IMR-90 (cell line): Measurements from ENCODE around the gene SRPK3. TPM values are rescaled to one million over a fixed set of nuclear protein-coding genes. Genes with fewer than 3 reads are reported as not detected.

Experiments
- ATAC-seq: fragments of 200-7000 bp; cut with Tn5 transposase; 2 replicates; pipeline ENCODE4 v1.9.1; 2020; ENCODE audit warnings: low read depth, mild to moderate bottlenecking, moderate library complexity
- BruUV-seq: library from RNA; stranded (reverse); fragments of 400-500 nt; replicated peaks from 2 replicates; lab custom pipeline; 2021; lab: Mats Ljungman, UMichigan
- CTCF ChIA-PET: fragments of 300-600 bp; formaldehyde crosslinking; extraction: SDS; loops from one replicate; lab custom pipeline; 2021; ENCODE audit warnings: antibody characterized with exemption; lab: Yijun Ruan, JAX
- POLR2A ChIA-PET: fragments of 300-600 bp; sonication (Branson Sonifier 250); formaldehyde crosslinking; loops from one replicate; lab custom pipeline; 2022; ENCODE audit warnings: antibody characterized with exemption; ENCODE audit not compliant: unreplicated experiment; lab: Charles Lee
- DNase-seq: peaks from one replicate; pipeline ENCODE4 v3.0.0; 2013
- H2AFZ ChIP-seq: replicated peaks from 2 replicates; pipeline ENCODE3; 2013; ENCODE audit warnings: low read length, mild to moderate bottlenecking; ENCODE audit not compliant: poor library complexity
- H2AK5ac ChIP-seq: 2 replicates; pipeline ENCODE4 v1.6.1; 2013; ENCODE audit warnings: low read depth, low read length, inconsistent platforms
- H2AK9ac ChIP-seq: replicated peaks from 2 replicates; pipeline ENCODE3; 2013; ENCODE audit warnings: mild to moderate bottlenecking, low read depth, low read length, moderate library complexity; ENCODE audit not compliant: poor library complexity
- H2BK120ac ChIP-seq: 2 replicates; pipeline ENCODE4 v1.6.1; 2013; ENCODE audit warnings: low read depth, low read length, inconsistent platforms
- H2BK15ac ChIP-seq: 3 replicates; pipeline ENCODE4 v1.6.1; 2013; ENCODE audit warnings: low read depth, low read length, inconsistent platforms
- H2BK20ac ChIP-seq: 2 replicates; pipeline ENCODE4 v1.6.1; 2013; ENCODE audit warnings: low read depth, mild to moderate bottlenecking, inconsistent platforms, low read length, moderate library complexity
- H2BK5ac ChIP-seq: 2 replicates; pipeline ENCODE4 v1.6.1; 2013; ENCODE audit warnings: mild to moderate bottlenecking, low read depth, low read length, inconsistent platforms; ENCODE audit not compliant: poor library complexity, severe bottlenecking
- H3K14ac ChIP-seq: replicated peaks from 2 replicates; pipeline ENCODE4 v1.6.1; 2013; ENCODE audit warnings: low read depth, low read length, inconsistent platforms
- H3K18ac ChIP-seq: 2 replicates; pipeline ENCODE4 v1.6.1; 2013; ENCODE audit warnings: low read depth, low read length, control low read depth
- H3K23ac ChIP-seq: 2 replicates; pipeline ENCODE4 v1.6.1; 2013; ENCODE audit warnings: low read depth, low read length, inconsistent platforms
- H3K27ac ChIP-seq: 2 replicates; pipeline ENCODE4 v1.5.1; 2013; ENCODE audit warnings: mild to moderate bottlenecking, control low read depth, low read length; ENCODE audit not compliant: insufficient read depth
- H3K27me3 ChIP-seq: 2 replicates; pipeline ENCODE4 v1.6.1; 2013; ENCODE audit warnings: low read length; ENCODE audit not compliant: control insufficient read depth, insufficient read depth
- H3K36me3 ChIP-seq: 2 replicates; pipeline ENCODE4 v1.6.1; 2013; ENCODE audit warnings: low read length, mixed read lengths; ENCODE audit not compliant: control insufficient read depth, insufficient read depth
- H3K4ac ChIP-seq: 2 replicates; pipeline ENCODE4 v1.6.1; 2013; ENCODE audit warnings: low read depth, low read length, inconsistent platforms
- H3K4me1 ChIP-seq: 2 replicates; pipeline ENCODE4 v1.6.1; 2013; ENCODE audit warnings: low read length, mixed read lengths; ENCODE audit not compliant: control insufficient read depth, insufficient read depth
- H3K4me2 ChIP-seq: 2 replicates; pipeline ENCODE4 v1.6.1; 2013; ENCODE audit warnings: low read depth, mild to moderate bottlenecking, control low read depth, low read length, moderate library complexity
- H3K4me3 ChIP-seq: 2 replicates; pipeline ENCODE4 v1.5.1; 2013; ENCODE audit warnings: low read depth, mild to moderate bottlenecking, control low read depth, low read length, moderate library complexity; ENCODE audit not compliant: insufficient read depth
- H3K56ac ChIP-seq: 2 replicates; pipeline ENCODE4 v1.6.1; 2013; ENCODE audit warnings: low read length, inconsistent platforms; ENCODE audit not compliant: insufficient read depth; ENCODE audit errors: extremely low read depth
- H3K79me1 ChIP-seq, 2 experiments: 2 replicates each; pipeline ENCODE4 v1.6.1; 2013; ENCODE audit warnings: low read length in 2 of 2, inconsistent platforms in 1 of 2, low read depth in 1 of 2
- H3K9ac ChIP-seq: 2 replicates; pipeline ENCODE4 v1.6.1; 2013; ENCODE audit warnings: low read depth, low read length, control low read depth
- H3K9me1 ChIP-seq: 2 replicates; pipeline ENCODE4 v1.6.1; 2013; ENCODE audit warnings: low read length, inconsistent platforms; ENCODE audit not compliant: insufficient read depth
- H3K9me3 ChIP-seq: 2 replicates; pipeline ENCODE4 v1.6.1; 2013; ENCODE audit warnings: low read length; ENCODE audit not compliant: control insufficient read depth, insufficient read depth
- H4K20me1 ChIP-seq: 2 replicates; pipeline ENCODE4 v1.6.1; 2013; ENCODE audit warnings: low read length, inconsistent platforms; ENCODE audit not compliant: insufficient read depth
- H4K5ac ChIP-seq: 2 replicates; pipeline ENCODE4 v1.6.1; 2013; ENCODE audit warnings: mild to moderate bottlenecking, low read depth, low read length, control low read depth
- H4K8ac ChIP-seq, 2 experiments: 2 replicates each; pipeline ENCODE4 v1.6.1; 2013; ENCODE audit warnings: low read depth in 2 of 2, low read length in 2 of 2, control low read depth in 1 of 2, inconsistent platforms in 1 of 2
- H4K91ac ChIP-seq: 2 replicates; pipeline ENCODE4 v1.6.1; 2013; ENCODE audit warnings: low read depth, low read length, inconsistent platforms; ENCODE audit not compliant: insufficient read depth
- BHLHE40 ChIP-seq: fragments of 150-350 bp; IDR thresholded peaks from 2 replicates; pipeline ENCODE4 v1.6.1; 2016; ENCODE audit warnings: mild to moderate bottlenecking, low read depth, low read length
- CEBPB ChIP-seq: IDR thresholded peaks from 2 replicates; pipeline ENCODE4 v1.6.1; 2012; ENCODE audit warnings: low read depth, low read length, improper control_type of control experiment
- CHD1 ChIP-seq: IDR thresholded peaks from 2 replicates; pipeline ENCODE4 v1.6.1; 2012; ENCODE audit warnings: low read depth, low read length, improper control_type of control experiment
- FOS ChIP-seq: fragments of 150-350 bp; IDR thresholded peaks from 2 replicates; pipeline ENCODE4 v1.6.1; 2016; ENCODE audit warnings: low read depth, low read length
- MAFK ChIP-seq: IDR thresholded peaks from 2 replicates; pipeline ENCODE4 v1.6.1; 2012; ENCODE audit warnings: low read depth, low read length, improper control_type of control experiment
- MAZ ChIP-seq: IDR thresholded peaks from 2 replicates; pipeline ENCODE4 v1.6.1; 2012; ENCODE audit warnings: low read depth, mild to moderate bottlenecking, low read length, improper control_type of control experiment, moderate library complexity, borderline replicate concordance
- MXI1 ChIP-seq: IDR thresholded peaks from 2 replicates; pipeline ENCODE4 v1.6.1; 2012; ENCODE audit warnings: low read depth, mild to moderate bottlenecking, low read length, moderate library complexity, borderline replicate concordance
- NFE2L2 ChIP-seq: fragments of 150-350 bp; IDR thresholded peaks from 2 replicates; pipeline ENCODE4 v1.6.1; 2016; ENCODE audit warnings: low read depth, mild to moderate bottlenecking, low read length
- POLR2A ChIP-seq: IDR thresholded peaks from 2 replicates; pipeline ENCODE4 v1.6.1; 2012; ENCODE audit warnings: mild to moderate bottlenecking, low read depth, low read length
- RAD21 ChIP-seq: IDR thresholded peaks from 2 replicates; pipeline ENCODE4 v1.6.1; 2012; ENCODE audit warnings: low read length, improper control_type of control experiment
- RCOR1 ChIP-seq: IDR thresholded peaks from 2 replicates; pipeline ENCODE4 v1.6.1; 2012; ENCODE audit warnings: mild to moderate bottlenecking, low read length, improper control_type of control experiment; ENCODE audit not compliant: insufficient replicate concordance
- RFX5 ChIP-seq: IDR thresholded peaks from 2 replicates; pipeline ENCODE4 v1.8.0; 2012; ENCODE audit warnings: low read depth, mild to moderate bottlenecking, low read length, moderate library complexity
- SMC3 ChIP-seq: fragments of 150-350 bp; IDR thresholded peaks from 2 replicates; pipeline ENCODE4 v1.6.1; 2016; ENCODE audit warnings: low read depth, mild to moderate bottlenecking, antibody characterized with exemption, low read length, moderate library complexity
- WGBS, 2 experiments: methylation state at CpG; one replicate each; pipeline versions ENCODE4 v1.1.5 to v1.1.7; 2013; ENCODE audit warnings: missing lambda C conversion rate in 2 of 2; ENCODE audit not compliant: insufficient read length in 1 of 2; ENCODE audit errors: extremely low coverage in 2 of 2; 5-methylcytosine and 5-hydroxymethylcytosine counted together
- dilution Hi-C: fragments of 300-500 bp; cut with HindIII; formaldehyde crosslinking; loops from one replicate; pipeline ENCODE4 v1.14.3; 2018; ENCODE audit warnings: low sequenced_read_pairs; ENCODE audit not compliant: unreplicated experiment
- in situ Hi-C: fragments of 300-500 bp; cut with MboI; formaldehyde crosslinking; loops from 3 replicates; pipeline ENCODE4 v1.14.3; 2019; ENCODE audit warnings: low sequenced_read_pairs, inconsistent platforms, mixed read lengths
- intact Hi-C: fragments of 100-400 bp; cut with micrococcal nuclease; formaldehyde crosslinking; loops from 2 replicates; pipeline ENCODE4 v1.10.0; 2022
- polyA plus RNA-seq, 3 experiments: library from polyadenylated mRNA; depleted of rRNA; stranded (reverse); fragments of >200 nt; gene quantifications; 2 replicates each; pipeline ENCODE4 v1.2.3, GENCODE V29; 2012; ENCODE audit warnings: low replicate concordance in 1 of 3
- total RNA-seq: library from RNA; depleted of rRNA; stranded (reverse); fragments of >200 nt; gene quantifications from 2 replicates; pipeline ENCODE4 v1.2.3, GENCODE V29; 2012
- TF ChIP-seq, protein P1 (sequence below): fragments of 150-350 bp; IDR thresholded peaks from 2 replicates; pipeline ENCODE4 v1.6.1; 2016; ENCODE audit warnings: low read depth, mild to moderate bottlenecking, low read length, moderate library complexity, borderline replicate concordance
- TF ChIP-seq, protein P2 (sequence below): conservative IDR thresholded peaks from 2 replicates; pipeline ENCODE4 v1.5.1; 2012; ENCODE audit warnings: mild to moderate bottlenecking, low read depth, low read length, improper control_type of control experiment
- TF ChIP-seq, protein P3 (sequence below): fragments of 150-350 bp; IDR thresholded peaks from 2 replicates; pipeline ENCODE4 v1.6.1; 2017; ENCODE audit warnings: mild to moderate bottlenecking, antibody characterized with exemption, low read length, low read depth

Gene SRPK3
- total and polyA plus RNA-seq, 2 of the 4 experiments (the other 2 are of a cell fraction), result 0.36 to 0.70 TPM

DNA sequence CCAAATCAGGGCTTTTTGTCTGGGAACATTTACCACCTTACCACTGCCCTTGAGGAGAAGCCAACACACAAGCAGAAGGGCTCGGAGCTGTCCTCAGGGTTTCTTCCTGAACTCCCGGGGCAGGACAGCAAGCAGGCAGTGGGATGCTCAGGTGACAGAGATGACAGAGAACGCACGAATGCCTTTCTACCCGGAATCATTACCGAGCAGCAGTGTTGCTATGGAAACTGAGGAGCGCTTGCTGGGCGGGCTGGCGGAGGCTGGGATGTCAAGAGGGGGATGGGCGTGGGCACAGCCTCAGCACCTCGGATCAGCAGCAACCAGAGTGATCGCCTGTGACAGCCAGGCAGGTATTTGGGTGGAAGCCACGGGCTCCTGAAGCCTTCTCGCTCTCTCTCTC lies 31.4 kb downstream of the SRPK3 start:
- H3K9me3 ChIP-seq, result peaks cover 11% of the 10 kb centered on the region
- no peak for DNase-seq
- H3K36me3 ChIP-seq, result no peaks in the 10 kb centered on the region
- H3K27me3 ChIP-seq, result peaks cover 18% of the 10 kb centered on the region
- no peak overlapping the region for H3K56ac ChIP-seq
- H3K4me3 ChIP-seq, result no peak overlapping the region
- H2AK9ac ChIP-seq, result no peak overlapping the region
- ChIA-PET CTCF (no interaction called here), POLR2A (no interaction called here)
- H3K79me1 ChIP-seq, result no peaks in the 10 kb centered on the region
- H2AK5ac ChIP-seq, result no peak overlapping the region
- H2BK5ac ChIP-seq, result no peak overlapping the region
- no peak overlapping the region for H4K5ac ChIP-seq
- 54% methylated on average over 6 of the region's 14 CpGs; no CpG with 5 or more reads in 1 of the 2 experiments for WGBS, 2 experiments
- H3K4me1 ChIP-seq, result no peaks in the 10 kb centered on the region
- no peak overlapping the region for H3K9ac ChIP-seq
- H4K8ac ChIP-seq, result no peak overlapping the region
- in situ Hi-C loops, result no loop called here
- TF ChIP-seq FOS, result no peak
- TF ChIP-seq CEBPB, result no peak
- no peak for TF ChIP-seq MAZ
- TF ChIP-seq, protein P1, sequence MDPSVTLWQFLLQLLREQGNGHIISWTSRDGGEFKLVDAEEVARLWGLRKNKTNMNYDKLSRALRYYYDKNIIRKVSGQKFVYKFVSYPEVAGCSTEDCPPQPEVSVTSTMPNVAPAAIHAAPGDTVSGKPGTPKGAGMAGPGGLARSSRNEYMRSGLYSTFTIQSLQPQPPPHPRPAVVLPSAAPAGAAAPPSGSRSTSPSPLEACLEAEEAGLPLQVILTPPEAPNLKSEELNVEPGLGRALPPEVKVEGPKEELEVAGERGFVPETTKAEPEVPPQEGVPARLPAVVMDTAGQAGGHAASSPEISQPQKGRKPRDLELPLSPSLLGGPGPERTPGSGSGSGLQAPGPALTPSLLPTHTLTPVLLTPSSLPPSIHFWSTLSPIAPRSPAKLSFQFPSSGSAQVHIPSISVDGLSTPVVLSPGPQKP, result no peak
- TF ChIP-seq MXI1, result no peak
- TF ChIP-seq CHD1, result no peak
- no peak for TF ChIP-seq BHLHE40
- TF ChIP-seq, protein P2, sequence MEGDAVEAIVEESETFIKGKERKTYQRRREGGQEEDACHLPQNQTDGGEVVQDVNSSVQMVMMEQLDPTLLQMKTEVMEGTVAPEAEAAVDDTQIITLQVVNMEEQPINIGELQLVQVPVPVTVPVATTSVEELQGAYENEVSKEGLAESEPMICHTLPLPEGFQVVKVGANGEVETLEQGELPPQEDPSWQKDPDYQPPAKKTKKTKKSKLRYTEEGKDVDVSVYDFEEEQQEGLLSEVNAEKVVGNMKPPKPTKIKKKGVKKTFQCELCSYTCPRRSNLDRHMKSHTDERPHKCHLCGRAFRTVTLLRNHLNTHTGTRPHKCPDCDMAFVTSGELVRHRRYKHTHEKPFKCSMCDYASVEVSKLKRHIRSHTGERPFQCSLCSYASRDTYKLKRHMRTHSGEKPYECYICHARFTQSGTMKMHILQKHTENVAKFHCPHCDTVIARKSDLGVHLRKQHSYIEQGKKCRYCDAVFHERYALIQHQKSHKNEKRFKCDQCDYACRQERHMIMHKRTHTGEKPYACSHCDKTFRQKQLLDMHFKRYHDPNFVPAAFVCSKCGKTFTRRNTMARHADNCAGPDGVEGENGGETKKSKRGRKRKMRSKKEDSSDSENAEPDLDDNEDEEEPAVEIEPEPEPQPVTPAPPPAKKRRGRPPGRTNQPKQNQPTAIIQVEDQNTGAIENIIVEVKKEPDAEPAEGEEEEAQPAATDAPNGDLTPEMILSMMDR, result no peak
- no peak for TF ChIP-seq MAFK
- no peak for TF ChIP-seq NFE2L2
- TF ChIP-seq, protein P3, sequence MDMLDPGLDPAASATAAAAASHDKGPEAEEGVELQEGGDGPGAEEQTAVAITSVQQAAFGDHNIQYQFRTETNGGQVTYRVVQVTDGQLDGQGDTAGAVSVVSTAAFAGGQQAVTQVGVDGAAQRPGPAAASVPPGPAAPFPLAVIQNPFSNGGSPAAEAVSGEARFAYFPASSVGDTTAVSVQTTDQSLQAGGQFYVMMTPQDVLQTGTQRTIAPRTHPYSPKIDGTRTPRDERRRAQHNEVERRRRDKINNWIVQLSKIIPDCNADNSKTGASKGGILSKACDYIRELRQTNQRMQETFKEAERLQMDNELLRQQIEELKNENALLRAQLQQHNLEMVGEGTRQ, result no peak
- no peak for TF ChIP-seq RAD21
- no peak for TF ChIP-seq SMC3
- TF ChIP-seq RCOR1, result no peak
- TF ChIP-seq RFX5, result no peak
- no peak for TF ChIP-seq POLR2A
- H3K18ac ChIP-seq, result no peak overlapping the region
- H3K4me2 ChIP-seq, result no peak overlapping the region
- H3K27ac ChIP-seq, result no peak overlapping the region
- intact Hi-C loops, result no loop called here
- H2BK120ac ChIP-seq, result no peak overlapping the region
- no peak for ATAC-seq
- no peak overlapping the region for H3K23ac ChIP-seq
- H3K14ac ChIP-seq, result no peak overlapping the region
- no peak overlapping the region for H4K91ac ChIP-seq
- no peak overlapping the region for H2BK20ac ChIP-seq
- no peak overlapping the region for H3K4ac ChIP-seq
- H2AFZ ChIP-seq, result no peak overlapping the region
- H2BK15ac ChIP-seq, result no peak overlapping the region
- BruUV-seq, result no TSS peak
- no peaks in the 10 kb centered on the region for H4K20me1 ChIP-seq
- H3K9me1 ChIP-seq, result no peaks in the 10 kb centered on the region
- dilution Hi-C loops, result no loop called here
